KMS-11 (cell line): Measurements from ENCODE around the gene MYPOP.

ENCODE experiments used
- H2AFZ ChIP-seq: fragments of 200-600 bp; sonication (generic); 2 replicates; pipeline ENCODE4 v1.6.1; 2016; ENCODE audit warnings: antibody characterized with exemption, mixed run types, low read depth
- H3K27ac ChIP-seq: fragments of 200-600 bp; sonication (generic); 2 replicates; pipeline ENCODE4 v1.6.1; 2016; ENCODE audit warnings: mild to moderate bottlenecking, mixed run types
- H3K27me3 ChIP-seq: fragments of 200-600 bp; sonication (generic); 2 replicates; pipeline ENCODE4 v1.6.1; 2017; ENCODE audit warnings: mild to moderate bottlenecking, low read depth, mixed run types, moderate library complexity; ENCODE audit not compliant: insufficient read depth
- H3K36me3 ChIP-seq: fragments of 200-600 bp; sonication (generic); 2 replicates; pipeline ENCODE4 v1.6.1; 2017; ENCODE audit warnings: mild to moderate bottlenecking, mixed run types; ENCODE audit not compliant: insufficient read depth
- H3K4me1 ChIP-seq: fragments of 200-600 bp; sonication (generic); 2 replicates; pipeline ENCODE4 v1.6.1; 2016; ENCODE audit warnings: mild to moderate bottlenecking, low read depth, mixed run types; ENCODE audit not compliant: poor library complexity, severe bottlenecking
- H3K4me2 ChIP-seq: fragments of 200-600 bp; sonication (generic); 2 replicates; pipeline ENCODE4 v1.7.0; 2016; ENCODE audit warnings: mild to moderate bottlenecking, mixed run types
- H3K4me3 ChIP-seq: fragments of 200-600 bp; sonication (generic); IDR thresholded peaks from 2 replicates; pipeline ENCODE4 v1.6.1; 2017; ENCODE audit warnings: low read depth, low read length, mixed read lengths; ENCODE audit not compliant: insufficient read depth
- H3K79me2 ChIP-seq: fragments of 200-600 bp; sonication (generic); 2 replicates; pipeline ENCODE4 v1.6.1; 2016; ENCODE audit warnings: low read depth, mixed run types; ENCODE audit not compliant: insufficient read depth
- H3K9ac ChIP-seq: fragments of 200-600 bp; sonication (generic); 2 replicates; pipeline ENCODE4 v1.6.1; 2016; ENCODE audit warnings: mild to moderate bottlenecking, mixed run types
- H4K20me1 ChIP-seq: fragments of 200-600 bp; sonication (generic); 2 replicates; pipeline ENCODE4 v1.6.1; 2016; ENCODE audit warnings: mild to moderate bottlenecking, mixed run types; ENCODE audit not compliant: insufficient read depth
- CTCF ChIP-seq: fragments of 200-600 bp; sonication (generic); conservative IDR thresholded peaks from 2 replicates; pipeline ENCODE4 v1.6.1; 2017; ENCODE audit warnings: low read depth, mild to moderate bottlenecking, antibody characterized with exemption, low read length, moderate library complexity, mixed read lengths

MYPOP gene

GRCh38 chr19:45895519-45895972, 6.9 kb downstream of the MYPOP start:
- no peak for TF ChIP-seq CTCF
- no peaks in the 10 kb centered on the region for H3K27me3 ChIP-seq
- H3K4me2 ChIP-seq: no peak overlapping the region
- H3K27ac ChIP-seq: no peak overlapping the region
- H3K4me1 ChIP-seq: peaks cover 12% of the 10 kb centered on the region
- no peaks in the 10 kb centered on the region for H4K20me1 ChIP-seq
- H3K79me2 ChIP-seq: no peaks in the 10 kb centered on the region
- H3K9ac ChIP-seq: no peak overlapping the region
- no peak overlapping the region for H3K4me3 ChIP-seq
- H3K36me3 ChIP-seq: no peaks in the 10 kb centered on the region
- no peak overlapping the region for H2AFZ ChIP-seq

GRCh38 chr19:45890877-45891276, 11.5 kb downstream of the MYPOP start:
- Histone ChIP-seq H3K4me2 (no peak overlapping the region), H3K4me1 (peaks cover 11% of the 10 kb centered on the region), H3K9ac (no peak overlapping the region), H3K79me2 (no peaks in the 10 kb centered on the region), H3K27ac (no peak overlapping the region), H2AFZ (no peak overlapping the region), H3K27me3 (no peaks in the 10 kb centered on the region), H3K36me3 (no peaks in the 10 kb centered on the region), H3K4me3 (no peak overlapping the region), H4K20me1 (no peaks in the 10 kb centered on the region)
- no peak for TF ChIP-seq CTCF

- Histone ChIP-seq H3K4me3 (no peak overlapping the region), H3K27me3 (no peaks in the 10 kb centered on the region), H3K9ac (no peak overlapping the region), H3K4me1 (peaks cover 11% of the 10 kb centered on the region), H3K27ac (no peak overlapping the region), H4K20me1 (no peaks in the 10 kb centered on the region), H3K4me2 (no peak overlapping the region), H3K36me3 (no peaks in the 10 kb centered on the region), H2AFZ (no peak overlapping the region), H3K79me2 (no peaks in the 10 kb centered on the region)
- TF ChIP-seq CTCF: no peak
Measured at GRCh38 chr19:45889210-45889885, 13.1 kb downstream of the MYPOP start.

- H3K79me2 ChIP-seq: no peaks in the 10 kb centered on the region
- no peak overlapping the region for H3K4me3 ChIP-seq
- peaks cover 15% of the 10 kb centered on the region for H3K4me1 ChIP-seq
- H2AFZ ChIP-seq: peak overlapping the region; percentile 60
- no peak for TF ChIP-seq CTCF
- no peaks in the 10 kb centered on the region for H3K27me3 ChIP-seq
- H3K36me3 ChIP-seq: no peaks in the 10 kb centered on the region
- peak overlapping the region; percentile 46 for H3K27ac ChIP-seq
- peak overlapping the region; percentile 48; the same call in 1 of the 2 replicates for H3K9ac ChIP-seq
- H4K20me1 ChIP-seq: no peaks in the 10 kb centered on the region
- H3K4me2 ChIP-seq: peak overlapping the region; percentile 54
Measured at GRCh38 chr19:45887200-45887710, 15.2 kb downstream of the MYPOP start.
